SH-SY5Y (cell line): ENCODE results near the gene DYNC2LI1.

Experiments
- GATA2 ChIP-seq: IDR thresholded peaks from 2 replicates; pipeline ENCODE4 v1.6.1; 2011; ENCODE audit warnings: mild to moderate bottlenecking, low read depth, low read length
- GATA3 ChIP-seq: IDR thresholded peaks from 2 replicates; pipeline ENCODE4 v1.6.1; 2011; ENCODE audit warnings: low read depth, mild to moderate bottlenecking, low read length, moderate library complexity

DNA sequence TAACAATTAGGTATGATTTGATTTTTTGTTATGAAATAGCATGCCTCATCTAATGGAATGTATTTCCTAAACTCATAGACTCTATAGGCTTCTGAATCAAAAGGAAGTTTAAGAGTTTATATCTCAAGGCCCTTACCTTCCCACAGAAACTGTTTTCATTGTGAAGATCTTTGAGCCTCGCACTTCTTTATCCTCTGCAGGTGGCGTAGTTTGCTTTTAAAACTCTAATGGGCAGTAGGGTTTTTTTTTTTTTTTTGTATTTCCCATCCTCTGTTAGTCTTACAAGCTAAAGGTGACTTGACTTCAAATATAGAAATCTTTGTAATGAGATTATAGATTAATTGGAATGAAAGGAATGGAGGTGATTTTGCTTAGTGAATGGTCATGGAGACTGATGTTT is 28.3 kb downstream of the DYNC2LI1 start:
- TF ChIP-seq GATA2 (no peak), GATA3 (no peak)
